PC-3 (cell line): ENCODE data around the gene SCD5. TPM values are rescaled to one million over a fixed set of nuclear protein-coding genes. Genes with fewer than 3 reads are reported as not detected.

Experiments
- ATAC-seq: fragments of 200-7000 bp; cut with Tn5 transposase; 2 replicates; pipeline ENCODE4 v1.9.1; 2020; ENCODE audit warnings: mild to moderate bottlenecking, moderate library complexity
- BruUV-seq: library from RNA; stranded (reverse); fragments of 400-500 nt; replicated peaks from 2 replicates; lab custom pipeline; 2021; lab: Mats Ljungman, UMichigan
- CTCF ChIA-PET: fragments of 300-600 bp; sonication (Branson Sonifier 250); formaldehyde crosslinking; loops from one replicate; lab custom pipeline; 2022; ENCODE audit warnings: antibody characterized with exemption; lab: Charles Lee
- POLR2A ChIA-PET: fragments of 300-600 bp; sonication (Branson Sonifier 250); formaldehyde crosslinking; loops from one replicate; lab custom pipeline; 2022; ENCODE audit warnings: antibody characterized with exemption; ENCODE audit not compliant: unreplicated experiment; lab: Charles Lee
- DNase-seq: peaks from one replicate; pipeline ENCODE4 v3.0.0-alpha.2; 2015
- H2AFZ ChIP-seq: fragments of 300-600 bp; sonication (generic); 2 replicates; pipeline ENCODE4 v1.6.0; 2016; ENCODE audit warnings: antibody characterized with exemption, low read length
- H3F3A ChIP-seq: fragments of 300-600 bp; sonication (generic); one replicate; pipeline ENCODE4 v1.6.0; 2017; ENCODE audit warnings: antibody characterized with exemption, low read length, control low read depth, mild to moderate bottlenecking; ENCODE audit not compliant: unreplicated experiment
- H3K27ac ChIP-seq: fragments of 300-600 bp; sonication (generic); 2 replicates; pipeline ENCODE4 v1.5.1; 2016; ENCODE audit warnings: mild to moderate bottlenecking, low read length
- H3K27me3 ChIP-seq: fragments of 300-600 bp; sonication (generic); 2 replicates; pipeline ENCODE4 v1.6.1; 2016; ENCODE audit warnings: low read length, mixed read lengths
- H3K36me3 ChIP-seq: fragments of 300-600 bp; sonication (generic); 2 replicates; pipeline ENCODE4 v1.6.1; 2016; ENCODE audit warnings: low read depth, mixed run types, low read length, mixed read lengths
- H3K4me1 ChIP-seq: fragments of 300-600 bp; sonication (generic); 2 replicates; pipeline ENCODE4 v1.5.1; 2016; ENCODE audit warnings: low read length; ENCODE audit not compliant: insufficient read depth
- H3K4me2 ChIP-seq: fragments of 300-600 bp; sonication (generic); 2 replicates; pipeline ENCODE4 v1.6.0; 2016; ENCODE audit warnings: low read length
- H3K4me3 ChIP-seq: fragments of 300-600 bp; sonication (generic); 2 replicates; pipeline ENCODE4 v1.5.1; 2016; ENCODE audit warnings: mild to moderate bottlenecking, low read length, mixed read lengths
- H3K79me2 ChIP-seq: fragments of 300-600 bp; sonication (generic); 2 replicates; pipeline ENCODE4 v1.6.1; 2017; ENCODE audit warnings: low read length, mixed read lengths
- H3K9ac ChIP-seq: fragments of 300-600 bp; sonication (generic); 2 replicates; pipeline ENCODE4 v1.6.0; 2016; ENCODE audit warnings: mild to moderate bottlenecking, low read length
- H3K9me2 ChIP-seq: fragments of 300-600 bp; sonication (generic); replicated peaks from 2 replicates; pipeline ENCODE4 v1.6.1; 2016; ENCODE audit warnings: mixed run types, low read length, mixed read lengths
- H3K9me3 ChIP-seq: fragments of 300-600 bp; sonication (generic); 2 replicates; pipeline ENCODE4 v1.6.1; 2016; ENCODE audit warnings: low read length, mixed read lengths
- H4K20me1 ChIP-seq: fragments of 300-600 bp; sonication (generic); 2 replicates; pipeline ENCODE4 v1.6.1; 2016; ENCODE audit warnings: low read length, mixed read lengths
- CTCF ChIP-seq: fragments of 300-600 bp; sonication (generic); conservative IDR thresholded peaks from 2 replicates; pipeline ENCODE4 v1.5.1; 2017; ENCODE audit warnings: antibody characterized with exemption, low read depth, mild to moderate bottlenecking, low read length
- EZH2 ChIP-seq: fragments of 300-600 bp; sonication (generic); IDR thresholded peaks from one replicate; pipeline ENCODE4 v1.6.1; 2017; ENCODE audit warnings: antibody characterized with exemption, mild to moderate bottlenecking, low read length; ENCODE audit not compliant: unreplicated experiment
- EZH2phosphoT487 ChIP-seq: fragments of 300-600 bp; sonication (generic); IDR thresholded peaks from 2 replicates; pipeline ENCODE4 v1.6.1; 2018; ENCODE audit warnings: mild to moderate bottlenecking, antibody characterized with exemption, low read length, borderline replicate concordance
- intact Hi-C: fragments of 100-400 bp; cut with micrococcal nuclease; formaldehyde crosslinking; loops from 2 replicates; pipeline ENCODE4 v1.9.0; 2023
- total RNA-seq: library from RNA; depleted of rRNA; stranded (reverse); fragments of >200 nt; gene quantifications from 2 replicates; pipeline ENCODE4 v1.2.3, GENCODE V29; 2014

SCD5 gene
- total RNA-seq, 1 experiment from 2014 or later: 3.8 TPM

- no peaks in the 10 kb centered on the region for H3F3A ChIP-seq
- no peak overlapping the region for H3K9ac ChIP-seq
- no peak for ATAC-seq
- H3K4me2 ChIP-seq: no peak overlapping the region
- ChIA-PET CTCF (no interaction called here), POLR2A (no interaction called here)
- no peaks in the 10 kb centered on the region for H3K79me2 ChIP-seq
- intact Hi-C loops: no loop called here
- no peaks in the 10 kb centered on the region for H3K36me3 ChIP-seq
- no peaks in the 10 kb centered on the region for H3K4me1 ChIP-seq
- H3K27me3 ChIP-seq: no peaks in the 10 kb centered on the region
- TF ChIP-seq EZH2: no peak
- TF ChIP-seq EZH2phosphoT487: no peak
- TF ChIP-seq CTCF: no peak
- no peaks in the 10 kb centered on the region for H3K9me3 ChIP-seq
- H3K4me3 ChIP-seq: no peak overlapping the region
- H3K9me2 ChIP-seq: no peaks in the 10 kb centered on the region
- DNase-seq: no peak
- no TSS peak for BruUV-seq
- H4K20me1 ChIP-seq: no peaks in the 10 kb centered on the region
- no peak overlapping the region for H2AFZ ChIP-seq
- H3K27ac ChIP-seq: no peak overlapping the region
Observed at GRCh38 chr4:82712561-82712960, 86.0 kb downstream of the SCD5 start.

- H3K4me1 ChIP-seq: no peaks in the 10 kb centered on the region
- no peaks in the 10 kb centered on the region for H3K9me3 ChIP-seq
- DNase-seq: no peak
- no peak for ATAC-seq
- no peak overlapping the region for H3K9ac ChIP-seq
- no peaks in the 10 kb centered on the region for H3K27me3 ChIP-seq
- ChIA-PET POLR2A (interaction anchor here (0.7 kb wide), 1 partner anchor 83 kb away, joined by 15 read pairs; no protein-coding TSS in a partner anchor), CTCF (interaction anchor here (0.6 kb wide), 1 partner anchor 510 kb away, joined by 4 read pairs; no protein-coding TSS in a partner anchor)
- no peak for TF ChIP-seq CTCF
- TF ChIP-seq EZH2: no peak
- no peak for TF ChIP-seq EZH2phosphoT487
- no peak overlapping the region for H2AFZ ChIP-seq
- H3F3A ChIP-seq: no peaks in the 10 kb centered on the region
- no peaks in the 10 kb centered on the region for H3K79me2 ChIP-seq
- no peak overlapping the region for H3K4me2 ChIP-seq
- no TSS peak for BruUV-seq
- no peak overlapping the region for H3K4me3 ChIP-seq
- intact Hi-C loops: no loop called here
- H3K9me2 ChIP-seq: no peaks in the 10 kb centered on the region
- H3K27ac ChIP-seq: no peak overlapping the region
- H3K36me3 ChIP-seq: no peaks in the 10 kb centered on the region
- no peaks in the 10 kb centered on the region for H4K20me1 ChIP-seq
Observed at GRCh38 chr4:82711158-82711785, 87.3 kb downstream of the SCD5 start.

- no peak for ATAC-seq
- Histone ChIP-seq H3K9me3 (no peaks in the 10 kb centered on the region), H3K4me1 (no peaks in the 10 kb centered on the region), H3K36me3 (no peaks in the 10 kb centered on the region), H3K9ac (no peak overlapping the region), H3K9me2 (no peaks in the 10 kb centered on the region), H3K27ac (no peak overlapping the region), H2AFZ (no peak overlapping the region), H3F3A (no peaks in the 10 kb centered on the region), H3K27me3 (no peaks in the 10 kb centered on the region), H3K4me3 (no peak overlapping the region), H3K79me2 (no peaks in the 10 kb centered on the region), H4K20me1 (no peaks in the 10 kb centered on the region), H3K4me2 (no peak overlapping the region)
- no peak for DNase-seq
- POLR2A ChIA-PET: no interaction called here
- BruUV-seq: no TSS peak
- no peak for TF ChIP-seq CTCF
- no peak for TF ChIP-seq EZH2phosphoT487
- no peak for TF ChIP-seq EZH2
- intact Hi-C loops: no loop called here
- CTCF ChIA-PET: no interaction called here
Observed at GRCh38 chr4:82710197-82710929, 88.2 kb downstream of the SCD5 start.
